HuH-7.5 (cell line): ENCODE results near the gene P3H4.
A peak's percentile ranks its signal among the peaks of the same experiment; 100 is the strongest.
"Not testable (repeated sequence)": the region's sequence is repeated elsewhere in the genome, so short reads cannot be mapped to it uniquely, and the experiment has no call there.

ENCODE experiments used
- DNase-seq: peaks from one replicate; pipeline ENCODE4 v3.0.0; 2011; ENCODE audit warnings: low spot score

Gene P3H4

GRCh38 chr17:41811549-41812380, at the start of gene P3H4:
P3H4 (minus strand) TSS chr17:41811949; CDS start chr17:41811915, 34 bp downstream.
- DNase-seq = peak; percentile 77

DNA sequence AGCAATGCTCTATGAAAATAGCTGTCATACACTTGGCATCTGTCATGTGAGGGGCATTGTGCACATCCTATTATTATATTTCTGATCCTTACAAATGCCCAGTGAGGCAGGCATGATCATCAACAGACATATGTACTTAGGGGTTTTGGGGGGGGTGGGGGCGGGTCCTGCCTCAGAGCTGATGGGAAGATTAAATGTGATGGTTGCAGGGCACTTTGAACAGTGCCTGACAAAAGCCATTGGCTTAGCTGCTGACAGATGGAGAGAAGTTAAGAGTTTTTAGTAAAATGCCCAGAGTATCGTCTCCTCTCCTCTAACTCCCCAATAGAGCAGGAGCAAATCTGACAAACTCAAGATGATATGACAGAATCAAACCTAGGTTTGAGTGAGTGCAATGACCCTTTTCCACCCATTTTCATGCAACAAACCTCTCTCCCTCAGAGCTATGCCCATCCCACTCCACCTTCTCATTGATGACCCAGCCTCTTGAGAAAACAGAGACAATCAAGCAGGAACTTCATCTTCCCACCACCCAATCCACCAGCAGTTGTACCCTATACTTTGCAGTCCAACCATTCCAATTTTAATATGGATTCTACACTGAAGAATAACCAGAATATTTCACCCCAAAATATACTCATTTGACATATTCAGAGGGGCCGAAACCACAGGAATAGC, 48.6 kb upstream of the P3H4 start:
- DNase-seq = no peak

GRCh38 chr17:41851382-41851781, 39.6 kb upstream of the P3H4 start:
- DNase-seq = not testable (repeated sequence)

DNA sequence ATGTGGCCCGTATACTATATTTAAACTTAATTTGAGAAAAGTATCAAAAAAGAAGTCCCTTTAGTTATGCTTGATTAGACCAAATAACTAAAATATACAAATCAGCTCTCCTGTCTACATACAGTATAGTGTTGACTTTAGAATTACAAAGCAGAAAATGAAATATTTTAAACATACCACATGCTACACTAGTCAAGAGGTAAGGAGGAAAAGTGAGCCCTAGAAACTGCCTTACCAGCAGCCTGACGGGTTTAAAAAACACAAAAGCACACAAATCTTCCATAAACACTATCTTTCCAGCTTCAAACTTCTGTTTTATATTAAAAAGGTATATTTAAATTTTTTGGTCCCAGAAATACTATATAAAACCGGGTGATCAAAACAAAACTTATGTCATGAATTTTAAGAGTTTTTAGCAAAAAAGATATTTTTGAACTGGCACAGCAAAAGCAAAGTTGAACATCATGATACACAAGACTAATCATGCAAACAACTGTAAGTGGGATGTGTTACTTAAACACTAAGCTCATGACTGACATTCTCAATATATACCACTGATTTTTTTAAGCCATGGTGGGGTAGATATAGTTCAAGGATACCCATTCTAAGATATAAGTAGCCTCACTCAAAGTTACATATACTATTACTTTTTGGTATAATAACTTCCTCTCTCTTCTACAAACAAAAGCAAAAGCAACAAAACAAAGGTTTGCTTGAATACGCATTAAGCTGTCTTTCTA, 37.7 kb upstream of the P3H4 start:
- DNase-seq = no peak

GRCh38 chr17:41848788-41849187, 37.0 kb upstream of the P3H4 start:
- DNase-seq = no peak

GRCh38 chr17:41844971-41845370, 33.2 kb upstream of the P3H4 start:
- no peak for DNase-seq

DNA sequence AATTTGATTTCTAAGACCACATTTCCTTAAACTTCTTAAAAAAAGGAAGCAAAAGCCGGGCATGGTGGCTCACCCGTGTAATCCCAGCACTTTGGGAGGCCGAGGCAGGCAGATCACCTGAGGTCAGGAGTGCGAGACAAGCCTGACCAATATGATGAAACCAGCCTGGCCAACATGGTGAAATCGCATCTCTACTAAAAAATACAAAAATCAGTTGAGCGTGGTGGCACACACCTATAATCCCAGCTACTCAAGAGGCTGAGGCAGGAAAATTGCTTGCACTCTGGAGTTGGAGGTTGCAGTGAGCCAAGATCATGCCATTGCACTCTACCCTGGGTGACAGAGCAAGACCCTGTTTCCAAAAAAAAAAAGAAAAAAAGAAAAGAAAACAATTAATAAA, 29.0 kb upstream of the P3H4 start:
- DNase-seq = not testable (repeated sequence)

DNA sequence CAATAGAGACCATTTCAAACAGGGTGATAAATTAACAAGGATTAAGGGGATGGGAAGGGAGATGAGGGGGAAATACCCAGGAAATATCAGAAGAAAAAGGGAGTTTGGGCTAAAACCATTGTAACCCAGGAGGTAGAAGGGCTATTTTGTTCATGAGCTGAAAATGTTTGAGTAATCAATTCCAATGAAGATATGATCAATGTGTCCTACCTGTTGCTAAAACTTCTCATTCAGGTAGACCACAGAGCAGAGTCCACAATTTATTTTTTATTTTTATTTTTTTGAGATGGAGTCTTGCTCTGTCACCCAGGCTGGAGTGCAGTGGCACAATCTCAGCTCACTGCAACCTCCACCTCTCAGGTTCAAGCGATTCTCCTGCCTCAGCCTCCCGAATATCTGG, 27.7 kb upstream of the P3H4 start:
- not testable (repeated sequence) for DNase-seq

- DNase-seq = no peak
Observed at GRCh38 chr17:41837761-41838538, 26.2 kb upstream of the P3H4 start, which contains the start of gene KLHL10. KLHL10 (plus strand) TSS chr17:41837825; CDS start chr17:41837933, 108 bp downstream.

- DNase-seq = no peak
Observed at GRCh38 chr17:41836550-41837196, 24.9 kb upstream of the P3H4 start.

GRCh38 chr17:41835800-41836549, 24.2 kb upstream of the P3H4 start, which contains the start of gene NT5C3B:
NT5C3B (minus strand) TSS chr17:41836232; CDS start chr17:41836193, 39 bp downstream.
- peak; percentile 86 for DNase-seq

DNA sequence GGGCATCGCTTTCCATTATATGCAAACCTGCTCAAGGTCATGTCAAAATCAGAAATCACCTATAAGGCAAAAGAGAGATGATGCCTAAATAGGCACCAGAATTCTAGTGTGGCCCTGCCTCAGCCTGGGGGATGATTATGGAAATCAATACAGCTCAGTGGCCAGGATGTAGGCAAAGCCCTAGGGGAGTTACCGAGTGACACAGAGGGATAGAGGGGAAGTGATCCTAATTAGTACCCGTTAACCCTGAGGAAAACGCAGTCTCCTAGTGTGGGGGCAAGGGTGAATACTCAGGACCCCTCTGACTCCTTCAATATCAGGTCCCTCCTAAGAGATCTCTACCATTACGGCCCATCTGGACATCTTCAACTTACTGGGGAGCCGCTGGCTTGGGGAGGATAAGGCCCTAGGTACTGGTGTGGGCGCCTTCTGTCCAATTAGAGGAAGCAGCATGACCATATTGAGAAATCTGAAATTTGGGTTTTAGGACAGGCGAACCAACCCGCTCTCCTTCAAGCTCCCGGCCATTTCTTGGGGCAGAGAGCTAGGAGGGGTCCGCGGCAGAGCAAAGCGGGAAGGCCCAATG, 23.6 kb upstream of the P3H4 start:
- DNase-seq = no peak

- not testable (repeated sequence) for DNase-seq
Observed at GRCh38 chr17:41829961-41830360, 18.2 kb upstream of the P3H4 start.

- DNase-seq = no peak
Observed at GRCh38 chr17:41825175-41825845, 13.6 kb upstream of the P3H4 start.

- DNase-seq = no peak
Observed at GRCh38 chr17:41824086-41824485, 12.3 kb upstream of the P3H4 start.

- DNase-seq = no peak
Observed at GRCh38 chr17:41823580-41823979, 11.8 kb upstream of the P3H4 start.

DNA sequence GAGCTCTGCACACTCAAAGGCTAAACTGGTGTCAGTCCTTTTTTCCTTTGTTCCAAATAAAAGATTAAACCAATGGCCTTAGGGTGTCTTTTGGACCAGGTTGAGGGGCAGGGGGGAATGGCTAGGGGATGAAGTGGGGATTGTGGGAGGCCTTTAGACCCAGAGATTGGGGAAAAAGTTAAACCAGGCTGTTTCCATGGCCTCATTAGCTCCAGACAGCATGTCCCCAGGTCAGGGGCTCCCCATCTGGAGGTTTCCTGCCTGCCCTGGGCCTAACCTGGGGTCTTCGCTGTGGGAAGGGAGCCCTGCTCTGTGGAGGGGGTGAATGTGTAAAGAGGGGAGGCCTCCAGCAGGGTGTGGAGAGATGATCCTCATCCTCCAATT, 11.4 kb upstream of the P3H4 start:
- no peak for DNase-seq

DNA sequence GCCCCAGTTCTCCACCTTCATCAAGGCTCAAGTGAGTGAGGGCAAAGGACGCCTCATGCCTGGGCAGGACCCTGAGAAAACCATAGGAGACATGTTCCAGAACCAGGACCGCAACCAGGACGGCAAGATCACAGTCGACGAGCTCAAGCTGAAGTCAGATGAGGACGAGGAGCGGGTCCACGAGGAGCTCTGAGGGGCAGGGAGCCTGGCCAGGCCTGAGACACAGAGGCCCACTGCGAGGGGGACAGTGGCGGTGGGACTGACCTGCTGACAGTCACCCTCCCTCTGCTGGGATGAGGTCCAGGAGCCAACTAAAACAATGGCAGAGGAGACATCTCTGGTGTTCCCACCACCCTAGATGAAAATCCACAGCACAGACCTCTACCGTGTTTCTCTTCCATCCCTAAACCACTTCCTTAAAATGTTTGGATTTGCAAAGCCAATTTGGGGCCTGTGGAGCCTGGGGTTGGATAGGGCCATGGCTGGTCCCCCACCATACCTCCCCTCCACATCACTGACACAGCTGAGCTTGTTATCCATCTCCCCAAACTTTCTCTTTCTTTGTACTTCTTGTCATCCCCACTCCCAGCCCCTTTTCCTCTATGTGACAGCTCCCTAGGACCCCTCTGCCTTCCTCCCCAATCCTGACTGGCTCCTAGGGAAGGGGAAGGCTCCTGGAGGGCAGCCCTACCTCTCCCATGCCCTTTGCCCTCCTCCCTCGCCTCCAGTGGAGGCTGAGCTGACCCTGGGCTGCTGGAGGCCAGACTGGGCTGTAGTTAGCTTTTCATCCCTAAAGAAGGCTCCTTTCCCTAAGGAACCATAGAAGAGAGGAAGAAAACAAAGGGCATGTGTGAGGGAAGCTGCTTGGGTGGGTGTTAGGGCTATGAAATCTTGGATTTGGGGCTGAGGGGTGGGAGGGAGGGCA, 10.7 kb upstream of the P3H4 start:
- DNase-seq = no peak
